SK-N-SH treated with all-trans-retinoic acid at 6 μM for 48 hours (cell line): ENCODE data around the gene PPID.

Experiments used
- ATAC-seq: fragments of 200-7000 bp; cut with Tn5 transposase; 3 replicates; pipeline ENCODE4 v1.9.1; 2020; ENCODE audit warnings: mild to moderate bottlenecking, moderate library complexity
- ARNTL ChIP-seq: fragments of 450-650 bp; formaldehyde crosslinking; IDR thresholded peaks from 2 replicates; pipeline ENCODE4 v1.5.0; 2020; ENCODE audit warnings: low read depth, mild to moderate bottlenecking, moderate library complexity, borderline replicate concordance
- BACH2 ChIP-seq: fragments of 250-450 bp; sonication (Bioruptor Pico); IDR thresholded peaks from 2 replicates; pipeline ENCODE4 v1.9.0; 2021; ENCODE audit warnings: mild to moderate bottlenecking, borderline replicate concordance
- CSDC2 ChIP-seq: fragments of 250-450 bp; sonication (Bioruptor Pico); IDR thresholded peaks from 2 replicates; pipeline ENCODE4 v1.5.0; 2020; ENCODE audit warnings: mild to moderate bottlenecking, moderate library complexity
- ESRRG ChIP-seq: fragments of 250-450 bp; sonication (Bioruptor Pico); IDR thresholded peaks from 2 replicates; pipeline ENCODE4 v1.6.1; 2021; ENCODE audit warnings: mild to moderate bottlenecking
- GLIS3 ChIP-seq: fragments of 250-450 bp; sonication (Bioruptor Pico); IDR thresholded peaks from 2 replicates; pipeline ENCODE4 v1.5.0; 2020; ENCODE audit warnings: mild to moderate bottlenecking, moderate library complexity
- ISL1 ChIP-seq: fragments of 250-450 bp; sonication (Bioruptor Pico); IDR thresholded peaks from 2 replicates; pipeline ENCODE4 v2.1.2; 2022; ENCODE audit warnings: mild to moderate bottlenecking, moderate library complexity
- OSR1 ChIP-seq: fragments of 250-450 bp; sonication (Bioruptor Pico); IDR thresholded peaks from 2 replicates; pipeline ENCODE4 v1.8.0; 2022; ENCODE audit warnings: moderate library complexity, mild to moderate bottlenecking, inconsistent platforms
- PPARA ChIP-seq: fragments of 250-450 bp; sonication (Bioruptor Pico); IDR thresholded peaks from 2 replicates; pipeline ENCODE4 v1.5.0; 2020; ENCODE audit warnings: mild to moderate bottlenecking, borderline replicate concordance
- RARB ChIP-seq: fragments of 250-450 bp; sonication (Bioruptor Pico); IDR thresholded peaks from 2 replicates; pipeline ENCODE4 v1.8.0; 2021; ENCODE audit warnings: mild to moderate bottlenecking, moderate library complexity
- TCF4 ChIP-seq: fragments of 250-450 bp; sonication (Bioruptor Pico); IDR thresholded peaks from 2 replicates; pipeline ENCODE4 v1.8.0; 2021; ENCODE audit warnings: mild to moderate bottlenecking, moderate library complexity, borderline replicate concordance
- TOX ChIP-seq: fragments of 250-450 bp; sonication (Bioruptor Pico); IDR thresholded peaks from 2 replicates; pipeline ENCODE4 v1.8.0; 2021; ENCODE audit warnings: mild to moderate bottlenecking, moderate library complexity, borderline replicate concordance
- ZC3H10 ChIP-seq: fragments of 250-450 bp; sonication (Bioruptor Pico); IDR thresholded peaks from 2 replicates; pipeline ENCODE4 v1.5.1; 2021; ENCODE audit warnings: mild to moderate bottlenecking, moderate library complexity
- ZFP3 ChIP-seq: fragments of 250-450 bp; sonication (Bioruptor Pico); IDR thresholded peaks from 2 replicates; pipeline ENCODE4 v1.5.0; 2020; ENCODE audit warnings: mild to moderate bottlenecking, moderate library complexity
- ZFP30 ChIP-seq: fragments of 450-650 bp; formaldehyde crosslinking; IDR thresholded peaks from 2 replicates; pipeline ENCODE4 v1.5.0; 2022; ENCODE audit warnings: mild to moderate bottlenecking, moderate library complexity
- ZNF565 ChIP-seq: fragments of 450-650 bp; formaldehyde crosslinking; conservative IDR thresholded peaks from 2 replicates; pipeline ENCODE4 v1.5.0; 2020; ENCODE audit warnings: low read depth, mild to moderate bottlenecking, moderate library complexity
- ZNF70 ChIP-seq: fragments of 450-650 bp; formaldehyde crosslinking; IDR thresholded peaks from 2 replicates; pipeline ENCODE4 v1.5.0; 2020; ENCODE audit warnings: mild to moderate bottlenecking, moderate library complexity
- TF ChIP-seq, protein P1 (sequence below): fragments of 250-450 bp; sonication (Bioruptor Pico); IDR thresholded peaks from 2 replicates; pipeline ENCODE4 v1.5.1; 2020; ENCODE audit warnings: low read depth, mild to moderate bottlenecking, moderate library complexity
- TF ChIP-seq, protein P2 (sequence below): fragments of 250-450 bp; sonication (Bioruptor Pico); IDR thresholded peaks from 2 replicates; pipeline ENCODE4 v1.5.0; 2020; ENCODE audit warnings: mild to moderate bottlenecking, moderate library complexity
- TF ChIP-seq, protein P3 (sequence below): fragments of 250-450 bp; sonication (Bioruptor Pico); IDR thresholded peaks from 2 replicates; pipeline ENCODE4 v1.8.0; 2020; ENCODE audit warnings: mild to moderate bottlenecking, moderate library complexity, borderline replicate concordance
- TF ChIP-seq, protein P4 (sequence below): fragments of 250-450 bp; sonication (Bioruptor Pico); IDR thresholded peaks from 2 replicates; pipeline ENCODE4 v1.5.1; 2021; ENCODE audit warnings: mild to moderate bottlenecking, moderate library complexity
- TF ChIP-seq, protein P5 (sequence below): fragments of 250-450 bp; sonication (Bioruptor Pico); IDR thresholded peaks from 2 replicates; pipeline ENCODE4 v1.8.0; 2021; ENCODE audit warnings: low read depth, mild to moderate bottlenecking, moderate library complexity, borderline replicate concordance

The PPID gene

DNA sequence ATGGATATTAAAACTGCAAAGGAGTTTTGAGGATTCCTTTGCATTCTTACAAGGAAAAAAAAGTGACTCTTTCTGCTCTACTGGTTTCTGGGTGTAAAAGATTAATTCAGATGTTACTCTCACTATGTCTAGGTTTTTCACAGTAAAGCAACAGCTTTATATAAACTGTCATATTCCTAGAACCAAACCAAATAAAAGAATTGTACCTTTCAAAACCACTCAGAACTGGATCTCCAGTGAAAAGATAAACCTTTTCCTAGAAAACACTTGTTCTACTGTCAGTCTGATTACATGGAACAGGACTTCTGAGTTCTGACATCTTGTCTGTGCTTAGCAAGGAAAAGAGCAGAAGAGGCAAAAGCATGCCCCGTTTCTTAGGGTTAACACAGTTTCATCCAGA lies 5.0 kb upstream of the PPID start:
- ATAC-seq, result no peak
- TF ChIP-seq, protein P1, sequence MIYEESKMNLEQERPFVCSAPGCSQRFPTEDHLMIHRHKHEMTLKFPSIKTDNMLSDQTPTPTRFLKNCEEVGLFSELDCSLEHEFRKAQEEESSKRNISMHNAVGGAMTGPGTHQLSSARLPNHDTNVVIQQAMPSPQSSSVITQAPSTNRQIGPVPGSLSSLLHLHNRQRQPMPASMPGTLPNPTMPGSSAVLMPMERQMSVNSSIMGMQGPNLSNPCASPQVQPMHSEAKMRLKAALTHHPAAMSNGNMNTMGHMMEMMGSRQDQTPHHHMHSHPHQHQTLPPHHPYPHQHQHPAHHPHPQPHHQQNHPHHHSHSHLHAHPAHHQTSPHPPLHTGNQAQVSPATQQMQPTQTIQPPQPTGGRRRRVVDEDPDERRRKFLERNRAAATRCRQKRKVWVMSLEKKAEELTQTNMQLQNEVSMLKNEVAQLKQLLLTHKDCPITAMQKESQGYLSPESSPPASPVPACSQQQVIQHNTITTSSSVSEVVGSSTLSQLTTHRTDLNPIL (CRISPR knock-in tag), result no peak
- TF ChIP-seq ZC3H10 (CRISPR knock-in tag) (no peak), TOX (CRISPR knock-in tag) (no peak), ZNF565 (CRISPR knock-in tag) (no peak), ESRRG (CRISPR knock-in tag) (no peak), PPARA (CRISPR knock-in tag) (no peak), CSDC2 (no peak), ZFP30 (no peak), ISL1 (CRISPR knock-in tag) (no peak), ZFP3 (no peak), OSR1 (CRISPR knock-in tag) (no peak), ZNF70 (CRISPR knock-in tag) (no peak), GLIS3 (CRISPR knock-in tag) (no peak), ARNTL (no peak), TCF4 (CRISPR knock-in tag) (no peak)
- TF ChIP-seq, protein P2, sequence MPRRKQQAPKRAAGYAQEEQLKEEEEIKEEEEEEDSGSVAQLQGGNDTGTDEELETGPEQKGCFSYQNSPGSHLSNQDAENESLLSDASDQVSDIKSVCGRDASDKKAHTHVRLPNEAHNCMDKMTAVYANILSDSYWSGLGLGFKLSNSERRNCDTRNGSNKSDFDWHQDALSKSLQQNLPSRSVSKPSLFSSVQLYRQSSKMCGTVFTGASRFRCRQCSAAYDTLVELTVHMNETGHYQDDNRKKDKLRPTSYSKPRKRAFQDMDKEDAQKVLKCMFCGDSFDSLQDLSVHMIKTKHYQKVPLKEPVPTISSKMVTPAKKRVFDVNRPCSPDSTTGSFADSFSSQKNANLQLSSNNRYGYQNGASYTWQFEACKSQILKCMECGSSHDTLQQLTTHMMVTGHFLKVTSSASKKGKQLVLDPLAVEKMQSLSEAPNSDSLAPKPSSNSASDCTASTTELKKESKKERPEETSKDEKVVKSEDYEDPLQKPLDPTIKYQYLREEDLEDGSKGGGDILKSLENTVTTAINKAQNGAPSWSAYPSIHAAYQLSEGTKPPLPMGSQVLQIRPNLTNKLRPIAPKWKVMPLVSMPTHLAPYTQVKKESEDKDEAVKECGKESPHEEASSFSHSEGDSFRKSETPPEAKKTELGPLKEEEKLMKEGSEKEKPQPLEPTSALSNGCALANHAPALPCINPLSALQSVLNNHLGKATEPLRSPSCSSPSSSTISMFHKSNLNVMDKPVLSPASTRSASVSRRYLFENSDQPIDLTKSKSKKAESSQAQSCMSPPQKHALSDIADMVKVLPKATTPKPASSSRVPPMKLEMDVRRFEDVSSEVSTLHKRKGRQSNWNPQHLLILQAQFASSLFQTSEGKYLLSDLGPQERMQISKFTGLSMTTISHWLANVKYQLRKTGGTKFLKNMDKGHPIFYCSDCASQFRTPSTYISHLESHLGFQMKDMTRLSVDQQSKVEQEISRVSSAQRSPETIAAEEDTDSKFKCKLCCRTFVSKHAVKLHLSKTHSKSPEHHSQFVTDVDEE (CRISPR knock-in tag), result no peak
- TF ChIP-seq, protein P3, sequence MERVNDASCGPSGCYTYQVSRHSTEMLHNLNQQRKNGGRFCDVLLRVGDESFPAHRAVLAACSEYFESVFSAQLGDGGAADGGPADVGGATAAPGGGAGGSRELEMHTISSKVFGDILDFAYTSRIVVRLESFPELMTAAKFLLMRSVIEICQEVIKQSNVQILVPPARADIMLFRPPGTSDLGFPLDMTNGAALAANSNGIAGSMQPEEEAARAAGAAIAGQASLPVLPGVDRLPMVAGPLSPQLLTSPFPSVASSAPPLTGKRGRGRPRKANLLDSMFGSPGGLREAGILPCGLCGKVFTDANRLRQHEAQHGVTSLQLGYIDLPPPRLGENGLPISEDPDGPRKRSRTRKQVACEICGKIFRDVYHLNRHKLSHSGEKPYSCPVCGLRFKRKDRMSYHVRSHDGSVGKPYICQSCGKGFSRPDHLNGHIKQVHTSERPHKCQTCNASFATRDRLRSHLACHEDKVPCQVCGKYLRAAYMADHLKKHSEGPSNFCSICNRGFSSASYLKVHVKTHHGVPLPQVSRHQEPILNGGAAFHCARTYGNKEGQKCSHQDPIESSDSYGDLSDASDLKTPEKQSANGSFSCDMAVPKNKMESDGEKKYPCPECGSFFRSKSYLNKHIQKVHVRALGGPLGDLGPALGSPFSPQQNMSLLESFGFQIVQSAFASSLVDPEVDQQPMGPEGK (CRISPR knock-in tag), result no peak
- TF ChIP-seq, protein P4, sequence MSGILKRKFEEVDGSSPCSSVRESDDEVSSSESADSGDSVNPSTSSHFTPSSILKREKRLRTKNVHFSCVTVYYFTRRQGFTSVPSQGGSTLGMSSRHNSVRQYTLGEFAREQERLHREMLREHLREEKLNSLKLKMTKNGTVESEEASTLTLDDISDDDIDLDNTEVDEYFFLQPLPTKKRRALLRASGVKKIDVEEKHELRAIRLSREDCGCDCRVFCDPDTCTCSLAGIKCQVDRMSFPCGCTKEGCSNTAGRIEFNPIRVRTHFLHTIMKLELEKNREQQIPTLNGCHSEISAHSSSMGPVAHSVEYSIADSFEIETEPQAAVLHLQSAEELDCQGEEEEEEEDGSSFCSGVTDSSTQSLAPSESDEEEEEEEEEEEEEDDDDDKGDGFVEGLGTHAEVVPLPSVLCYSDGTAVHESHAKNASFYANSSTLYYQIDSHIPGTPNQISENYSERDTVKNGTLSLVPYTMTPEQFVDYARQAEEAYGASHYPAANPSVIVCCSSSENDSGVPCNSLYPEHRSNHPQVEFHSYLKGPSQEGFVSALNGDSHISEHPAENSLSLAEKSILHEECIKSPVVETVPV (CRISPR knock-in tag), result no peak
- TF ChIP-seq, protein P5, sequence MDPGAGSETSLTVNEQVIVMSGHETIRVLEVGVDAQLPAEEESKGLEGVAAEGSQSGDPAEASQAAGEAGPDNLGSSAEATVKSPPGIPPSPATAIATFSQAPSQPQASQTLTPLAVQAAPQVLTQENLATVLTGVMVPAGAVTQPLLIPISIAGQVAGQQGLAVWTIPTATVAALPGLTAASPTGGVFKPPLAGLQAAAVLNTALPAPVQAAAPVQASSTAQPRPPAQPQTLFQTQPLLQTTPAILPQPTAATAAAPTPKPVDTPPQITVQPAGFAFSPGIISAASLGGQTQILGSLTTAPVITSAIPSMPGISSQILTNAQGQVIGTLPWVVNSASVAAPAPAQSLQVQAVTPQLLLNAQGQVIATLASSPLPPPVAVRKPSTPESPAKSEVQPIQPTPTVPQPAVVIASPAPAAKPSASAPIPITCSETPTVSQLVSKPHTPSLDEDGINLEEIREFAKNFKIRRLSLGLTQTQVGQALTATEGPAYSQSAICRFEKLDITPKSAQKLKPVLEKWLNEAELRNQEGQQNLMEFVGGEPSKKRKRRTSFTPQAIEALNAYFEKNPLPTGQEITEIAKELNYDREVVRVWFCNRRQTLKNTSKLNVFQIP (CRISPR knock-in tag), result no peak

DNA sequence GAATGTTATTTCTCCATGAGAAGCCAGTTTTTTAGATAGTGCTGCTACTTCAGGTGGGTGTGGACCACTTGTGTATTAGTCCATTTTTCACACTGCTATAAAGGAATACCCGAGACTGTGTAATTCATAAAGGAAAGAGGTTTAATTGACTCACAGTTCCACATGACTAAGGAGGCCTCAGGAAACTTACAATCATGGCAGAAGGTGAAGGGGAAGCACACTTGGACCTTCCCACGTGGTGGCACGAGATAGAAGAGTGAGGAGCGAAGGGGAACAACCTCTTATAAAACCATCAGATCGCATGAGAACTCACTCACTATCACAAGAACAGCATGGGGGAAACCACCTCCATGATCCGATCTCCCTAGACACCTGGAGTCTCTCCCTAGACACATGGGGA lies 3.4 kb upstream of the PPID start:
- no peak for TF ChIP-seq TOX (CRISPR knock-in tag)
- TF ChIP-seq GLIS3 (CRISPR knock-in tag), result no peak
- no peak for TF ChIP-seq CSDC2
- TF ChIP-seq ZFP30, result no peak
- TF ChIP-seq, protein P4 (CRISPR knock-in tag), result no peak
- no peak for TF ChIP-seq OSR1 (CRISPR knock-in tag)

DNA sequence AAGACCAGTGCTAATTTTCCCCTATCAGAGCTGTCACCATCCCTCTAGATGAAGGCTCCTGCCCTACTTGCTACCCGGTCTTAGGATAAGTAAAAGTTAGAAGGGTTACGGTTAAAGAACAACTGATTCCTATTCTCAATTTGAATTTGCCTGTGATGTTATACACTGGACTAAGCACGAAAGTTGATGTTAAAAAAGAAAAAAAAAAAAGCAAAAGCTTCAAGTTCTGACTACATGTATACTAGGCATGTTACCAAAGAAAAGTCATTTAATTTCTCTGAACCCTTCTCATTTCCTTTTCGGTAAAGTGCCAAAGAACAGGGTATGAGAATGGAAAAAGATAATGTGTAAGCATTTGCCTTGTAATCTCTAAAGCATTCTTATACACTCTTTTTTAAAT lies 1.4 kb upstream of the PPID start:
- TF ChIP-seq RARB (CRISPR knock-in tag) (no peak), ZNF70 (CRISPR knock-in tag) (no peak), ZFP30 (no peak), BACH2 (CRISPR knock-in tag) (no peak), GLIS3 (CRISPR knock-in tag) (no peak), TOX (CRISPR knock-in tag) (no peak), ZNF565 (CRISPR knock-in tag) (no peak)
- TF ChIP-seq, protein P5 (CRISPR knock-in tag), result no peak

More for the DNA sequence above, 3.4 kb upstream of the PPID start:
- no peak for ATAC-seq

More for the DNA sequence above, 1.4 kb upstream of the PPID start:
- ATAC-seq, result no peak
